Measurements from ENCODE around the gene CEMP1.
"Not testable (repeated sequence)": the region's sequence is repeated elsewhere in the genome, so short reads cannot be mapped to it uniquely, and the experiment has no call there.

DNA sequence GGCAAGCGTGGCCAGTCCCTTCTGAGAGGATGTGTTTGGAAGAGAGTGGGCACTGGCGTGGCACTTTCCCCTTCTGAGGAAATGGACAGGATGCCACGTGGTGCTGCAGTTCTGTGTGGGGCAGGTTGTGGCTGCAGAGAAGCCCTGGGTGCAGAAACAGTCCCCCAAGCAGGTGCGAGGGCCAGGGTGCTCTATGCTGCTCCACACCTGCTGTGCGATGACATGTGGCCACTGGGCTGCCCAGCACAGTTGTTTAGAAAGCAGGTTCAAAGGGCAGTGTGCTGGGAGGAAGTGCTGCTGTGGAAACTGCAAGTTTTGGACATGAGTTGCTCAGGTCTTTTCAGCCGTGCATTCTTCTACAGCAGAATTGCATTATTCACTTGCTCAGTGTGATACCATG lies 10.2 kb upstream of the CEMP1 start:
- TF ChIP-seq, protein P1, sequence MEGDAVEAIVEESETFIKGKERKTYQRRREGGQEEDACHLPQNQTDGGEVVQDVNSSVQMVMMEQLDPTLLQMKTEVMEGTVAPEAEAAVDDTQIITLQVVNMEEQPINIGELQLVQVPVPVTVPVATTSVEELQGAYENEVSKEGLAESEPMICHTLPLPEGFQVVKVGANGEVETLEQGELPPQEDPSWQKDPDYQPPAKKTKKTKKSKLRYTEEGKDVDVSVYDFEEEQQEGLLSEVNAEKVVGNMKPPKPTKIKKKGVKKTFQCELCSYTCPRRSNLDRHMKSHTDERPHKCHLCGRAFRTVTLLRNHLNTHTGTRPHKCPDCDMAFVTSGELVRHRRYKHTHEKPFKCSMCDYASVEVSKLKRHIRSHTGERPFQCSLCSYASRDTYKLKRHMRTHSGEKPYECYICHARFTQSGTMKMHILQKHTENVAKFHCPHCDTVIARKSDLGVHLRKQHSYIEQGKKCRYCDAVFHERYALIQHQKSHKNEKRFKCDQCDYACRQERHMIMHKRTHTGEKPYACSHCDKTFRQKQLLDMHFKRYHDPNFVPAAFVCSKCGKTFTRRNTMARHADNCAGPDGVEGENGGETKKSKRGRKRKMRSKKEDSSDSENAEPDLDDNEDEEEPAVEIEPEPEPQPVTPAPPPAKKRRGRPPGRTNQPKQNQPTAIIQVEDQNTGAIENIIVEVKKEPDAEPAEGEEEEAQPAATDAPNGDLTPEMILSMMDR (IDR thresholded peaks at IDR 0.05): not testable (repeated sequence)
- not testable (repeated sequence) for TF ChIP-seq POLR2A (IDR thresholded peaks at IDR 0.05)
